ENCODE results near the gene PGAM1. TPM values are rescaled to one million over a fixed set of nuclear protein-coding genes. Genes with fewer than 3 reads are reported as not detected.

Gene PGAM1
- total and polyA plus RNA-seq, 9 of the 15 experiments (the other 6 are each of a cell fraction or from before 2014, with no cell fraction given), result 40.3 to 559 (median 269) TPM

- Histone ChIP-seq H3K4me2 (ENCODE audit: insufficient read depth, low read length) (peak overlapping the region; percentile 99), H3K27me3 (ENCODE audit: control insufficient read depth in 2 of 2, insufficient read depth in 2 of 2, low read length in 2 of 2) (no peaks in the 10 kb centered on the region), H3K9me3 (replicated peaks; ENCODE audit: control insufficient read depth, insufficient read depth, low read depth, low read length) (no peaks in the 10 kb centered on the region), H3K9me1 (ENCODE audit: control insufficient read depth, insufficient read depth, low read length) (no peaks in the 10 kb centered on the region), H2AFZ (ENCODE audit: low read depth, low read length) (no peak overlapping the region), H3K27ac (ENCODE audit: extremely low read depth, low read depth, low read length) (peak overlapping the region; percentile 89), H3K36me3 (ENCODE audit: control insufficient read depth, insufficient read depth, low read length) (peaks cover 51% of the 10 kb centered on the region), H3K4me3 (peak overlapping the region; percentile 90), H4K20me1 (replicated peaks; ENCODE audit: control insufficient read depth, insufficient read depth, low read length) (peaks cover 20% of the 10 kb centered on the region), H3K79me2 (ENCODE audit: control insufficient read depth, insufficient read depth, low read length) (peaks cover 46% of the 10 kb centered on the region), H3K9ac (ENCODE audit: insufficient read depth in 1 of 2, low read depth in 2 of 2, low read length in 2 of 2) (peak overlapping the region; percentile 87 to 93), H3K4me1 (replicated peaks in 1 of 2; ENCODE audit: control insufficient read depth in 2 of 2, insufficient read depth in 2 of 2, low read length in 2 of 2) (peaks cover 6 to 12% of the 10 kb centered on the region in 2 experiments; a peak in 3 of 5 replicates)
- in situ Hi-C loops (cut with MboI), result no loop called here
- ChIA-PET POLR2A (interaction anchor here (1.0 to 1.7 kb wide), 7 partner anchors 9 to 17 kb away, joined by 3 to 6 read pairs (median 4); no protein-coding TSS in a partner anchor), CTCF (ENCODE audit: low intra/inter-chr PET ratio) (interaction anchor here (0.7 kb wide), 1 partner anchor 18 kb away, joined by 3 read pairs; no protein-coding TSS in a partner anchor)
- intact Hi-C loops (cut with micrococcal nuclease), result no loop called here
- ATAC-seq, result peak; percentile 43
- DNase-seq (ENCODE audit: extremely low read depth in 1 of 4, low spot score in 3 of 4), result peak in 1 of 4 experiments; percentile 36
- under 1% methylated on average over 9 of the region's 9 CpGs for WGBS (ENCODE audit: insufficient coverage, low coverage, missing lambda C conversion rate)
- no peak for FAIRE-seq
- no TSS peak for BruUV-seq (replicated peaks)
- TF ChIP-seq CTCFL (IDR thresholded peaks at IDR 0.05; ENCODE audit: borderline replicate concordance, insufficient read depth, low read depth, low read length, poor library complexity, severe bottlenecking) (no peak), POLR2A (conservative IDR thresholded peaks at IDR 0.05) (0 out of 2 replicates have a peak, but pooled peaks have one; percentile 17), ZNF707 (CRISPR knock-in tag; conservative IDR thresholded peaks at IDR 0.05) (no peak), ZFP1 (CRISPR knock-in tag; IDR thresholded peaks at IDR 0.05) (no peak), PHB (CRISPR knock-in tag; IDR thresholded peaks at IDR 0.05) (no peak), SIN3B (IDR thresholded peaks at IDR 0.05; ENCODE audit: low read depth) (no peak), CHCHD3 (CRISPR knock-in tag; IDR thresholded peaks at IDR 0.05) (no peak), SUPT5H (IDR thresholded peaks at IDR 0.05) (no peak), ZBTB49 (CRISPR knock-in tag; IDR thresholded peaks at IDR 0.05; ENCODE audit: borderline replicate concordance) (no peak), HNRNPL (IDR thresholded peaks at IDR 0.05; ENCODE audit: low read depth, low read length) (no peak), ARID4B (CRISPR knock-in tag; IDR thresholded peaks at IDR 0.05) (0 out of 2 replicates have a peak, but pooled peaks have one; percentile 40), NCOR1 (IDR thresholded peaks at IDR 0.05) (no peak)
Observed at GRCh38 chr10:97427571-97428179, 1.7 kb downstream of the PGAM1 start.

Data from K562 (cell line).